WTC11 (cell line): ENCODE data around the gene ERGIC2. TPM values are rescaled to one million over a fixed set of nuclear protein-coding genes. Genes with fewer than 3 reads are reported as not detected.

ENCODE experiments used
- ATAC-seq: fragments of 200-7000 bp; cut with Tn5 transposase; 2 replicates; pipeline ENCODE4 v1.10.0; 2021; ENCODE audit warnings: mild to moderate bottlenecking, moderate library complexity
- CTCF ChIA-PET: fragments of 300-600 bp; sonication (Branson Sonifier 250); formaldehyde crosslinking; loops from one replicate; lab custom pipeline; 2021; ENCODE audit warnings: antibody characterized with exemption; lab: Charles Lee
- POLR2A ChIA-PET: fragments of 350-600 bp; sonication (Branson Sonifier 250); formaldehyde crosslinking; loops from one replicate; lab custom pipeline; 2021; ENCODE audit warnings: antibody characterized with exemption; lab: Charles Lee
- DNase-seq: peaks from one replicate; pipeline ENCODE4 v3.0.0; 2021; ENCODE audit warnings: low spot score
- H3K27ac Mint-ChIP-seq: 2 replicates; pipeline ENCODE4 v1.8.0; 2021; ENCODE audit warnings: mixed read lengths
- H3K27me3 Mint-ChIP-seq: 2 replicates; pipeline ENCODE4 v1.8.0; 2021; ENCODE audit warnings: low read depth, mild to moderate bottlenecking, moderate library complexity, mixed read lengths
- H3K36me3 Mint-ChIP-seq: 2 replicates; pipeline ENCODE4 v1.8.0; 2021; ENCODE audit warnings: mixed read lengths
- H3K4me1 Mint-ChIP-seq: 2 replicates; pipeline ENCODE4 v1.8.0; 2022; ENCODE audit warnings: mixed read lengths
- H3K4me3 Mint-ChIP-seq: 2 replicates; pipeline ENCODE4 v1.8.0; 2021; ENCODE audit warnings: mild to moderate bottlenecking, moderate library complexity, mixed read lengths
- H3K9me3 Mint-ChIP-seq: 2 replicates; pipeline ENCODE4 v1.8.0; 2021; ENCODE audit warnings: mixed read lengths
- AFF4 ChIP-seq: sonication (generic); formaldehyde crosslinking; IDR thresholded peaks from 2 replicates; pipeline ENCODE4 v1.8.1; 2023; ENCODE audit warnings: mild to moderate bottlenecking, missing genetic modification reagents, borderline replicate concordance
- ATF2 ChIP-seq: sonication (generic); formaldehyde crosslinking; IDR thresholded peaks from 2 replicates; pipeline ENCODE4 v1.8.1; 2022; ENCODE audit warnings: low read depth, missing genetic modification reagents, borderline replicate concordance
- CTCF ChIP-seq: fragments of 200-600 bp; IDR thresholded peaks from 2 replicates; pipeline ENCODE4 v1.8.0; 2022; ENCODE audit warnings: antibody characterized with exemption
- ELF4 ChIP-seq: sonication (generic); formaldehyde crosslinking; IDR thresholded peaks from 2 replicates; pipeline ENCODE4 v1.8.1; 2022; ENCODE audit warnings: low read depth, mild to moderate bottlenecking, moderate library complexity, missing genetic modification reagents
- ESRRA ChIP-seq: sonication (generic); formaldehyde crosslinking; IDR thresholded peaks from 2 replicates; pipeline ENCODE4 v1.8.1; 2022; ENCODE audit warnings: mild to moderate bottlenecking, missing genetic modification reagents, borderline replicate concordance
- GABPB1 ChIP-seq: sonication (generic); formaldehyde crosslinking; IDR thresholded peaks from 2 replicates; pipeline ENCODE4 v1.8.1; 2023; ENCODE audit warnings: mild to moderate bottlenecking, missing genetic modification reagents
- GRHL2 ChIP-seq: fragments of 250-450 bp; sonication (Bioruptor Pico); IDR thresholded peaks from 2 replicates; pipeline ENCODE4 v1.8.0; 2022; ENCODE audit warnings: mild to moderate bottlenecking, moderate library complexity; ENCODE audit not compliant: insufficient replicate concordance, severe bottlenecking
- HMGA2 ChIP-seq: fragments of 250-450 bp; sonication (Bioruptor Pico); IDR thresholded peaks from 2 replicates; pipeline ENCODE4 v1.4.0; 2021; ENCODE audit warnings: mild to moderate bottlenecking, moderate library complexity
- IRF1 ChIP-seq: sonication (generic); formaldehyde crosslinking; IDR thresholded peaks from 2 replicates; pipeline ENCODE4 v1.8.0; 2023; ENCODE audit warnings: missing genetic modification reagents
- IRF2 ChIP-seq: sonication (generic); formaldehyde crosslinking; IDR thresholded peaks from 2 replicates; pipeline ENCODE4 v1.8.0; 2022; ENCODE audit warnings: low read depth, missing genetic modification reagents, borderline replicate concordance
- JAZF1 ChIP-seq: fragments of 250-450 bp; sonication (Bioruptor Pico); IDR thresholded peaks from 2 replicates; pipeline ENCODE4 v1.9.0; 2021; ENCODE audit warnings: moderate library complexity, mild to moderate bottlenecking, inconsistent platforms
- MYBL2 ChIP-seq: sonication (generic); formaldehyde crosslinking; IDR thresholded peaks from 2 replicates; pipeline ENCODE4 v1.8.1; 2023; ENCODE audit warnings: mild to moderate bottlenecking, moderate library complexity, missing genetic modification reagents
- NFATC4 ChIP-seq: fragments of 250-450 bp; sonication (Bioruptor Pico); IDR thresholded peaks from 2 replicates; pipeline ENCODE4 v1.9.0; 2021; ENCODE audit warnings: mild to moderate bottlenecking
- RORB ChIP-seq: fragments of 250-450 bp; sonication (Bioruptor Pico); IDR thresholded peaks from 2 replicates; pipeline ENCODE4 v1.9.0; 2021; ENCODE audit warnings: mild to moderate bottlenecking
- SMAD3 ChIP-seq: sonication (generic); formaldehyde crosslinking; IDR thresholded peaks from 2 replicates; pipeline ENCODE4 v1.8.0; 2022; ENCODE audit warnings: missing genetic modification reagents, mild to moderate bottlenecking, borderline replicate concordance
- SMAD4 ChIP-seq: sonication (generic); formaldehyde crosslinking; IDR thresholded peaks from 2 replicates; pipeline ENCODE4 v1.8.0; 2022; ENCODE audit warnings: mild to moderate bottlenecking, missing genetic modification reagents
- SOX15 ChIP-seq: fragments of 250-450 bp; sonication (Bioruptor Pico); IDR thresholded peaks from 2 replicates; pipeline ENCODE4 v1.9.0; 2021; ENCODE audit warnings: mild to moderate bottlenecking
- TCF7 ChIP-seq: sonication (generic); formaldehyde crosslinking; IDR thresholded peaks from 2 replicates; pipeline ENCODE4 v1.8.0; 2022; ENCODE audit warnings: mild to moderate bottlenecking, low read depth, missing genetic modification reagents, moderate library complexity
- ZBTB43 ChIP-seq: sonication (generic); formaldehyde crosslinking; IDR thresholded peaks from 2 replicates; pipeline ENCODE4 v1.8.1; 2023; ENCODE audit warnings: mild to moderate bottlenecking, missing genetic modification reagents
- ZNF263 ChIP-seq: sonication (generic); formaldehyde crosslinking; IDR thresholded peaks from 2 replicates; pipeline ENCODE4 v1.8.1; 2022; ENCODE audit warnings: low read depth, mild to moderate bottlenecking, moderate library complexity, missing genetic modification reagents
- ZNF512 ChIP-seq: sonication (generic); formaldehyde crosslinking; IDR thresholded peaks from 2 replicates; pipeline ENCODE4 v1.8.1; 2022; ENCODE audit warnings: missing genetic modification reagents, borderline replicate concordance
- total RNA-seq: library from RNA; stranded (reverse); gene quantifications from 3 replicates; pipeline ENCODE4 v1.2.3, GENCODE V29; 2021

ERGIC2 gene
- total RNA-seq, 1 experiment from 2014 or later = 51.4 TPM

- ChIA-PET POLR2A (no interaction called here), CTCF (no interaction called here)
- Mint-ChIP-seq H3K4me3 (no peak overlapping the region), H3K36me3 (no peaks in the 10 kb centered on the region), H3K4me1 (no peaks in the 10 kb centered on the region), H3K9me3 (peaks cover 4% of the 10 kb centered on the region; the same call in 1 of the 2 replicates), H3K27me3 (no peaks in the 10 kb centered on the region; the same call in none of the 2 replicates), H3K27ac (no peak overlapping the region)
- no peak for TF ChIP-seq ESRRA (CRISPR knock-in tag)
- TF ChIP-seq ATF2 (CRISPR knock-in tag) = no peak
- TF ChIP-seq ZNF263 = no peak
- TF ChIP-seq GRHL2 = no peak
- TF ChIP-seq SMAD4 (CRISPR knock-in tag) = no peak
- TF ChIP-seq HMGA2 (CRISPR knock-in tag) = no peak
- TF ChIP-seq MYBL2 (CRISPR knock-in tag) = no peak
- no peak for TF ChIP-seq GABPB1
- TF ChIP-seq ZNF512 (CRISPR knock-in tag) = no peak
- no peak for TF ChIP-seq TCF7 (CRISPR knock-in tag)
- no peak for TF ChIP-seq SOX15 (CRISPR knock-in tag)
- TF ChIP-seq ELF4 = no peak
- TF ChIP-seq AFF4 (CRISPR knock-in tag) = no peak
- TF ChIP-seq SMAD3 = no peak
- no peak for DNase-seq
- no peak for ATAC-seq
Measured at GRCh38 chr12:29402437-29402836, 21.5 kb upstream of the ERGIC2 start.

GRCh38 chr12:29398495-29398894, 17.5 kb upstream of the ERGIC2 start:
- no peak overlapping the region for H3K4me3 Mint-ChIP-seq
- no peak for ATAC-seq
- no peaks in the 10 kb centered on the region for H3K36me3 Mint-ChIP-seq
- ChIA-PET POLR2A (no interaction called here), CTCF (no interaction called here)
- H3K4me1 Mint-ChIP-seq = no peaks in the 10 kb centered on the region
- no peaks in the 10 kb centered on the region; the same call in 1 of the 2 replicates for H3K27me3 Mint-ChIP-seq
- DNase-seq = no peak
- no peak overlapping the region for H3K27ac Mint-ChIP-seq
- no peak for TF ChIP-seq IRF2 (CRISPR knock-in tag)
- no peaks in the 10 kb centered on the region for H3K9me3 Mint-ChIP-seq

- H3K36me3 Mint-ChIP-seq = no peaks in the 10 kb centered on the region
- no peaks in the 10 kb centered on the region for H3K9me3 Mint-ChIP-seq
- CTCF ChIA-PET = no interaction called here
- H3K4me3 Mint-ChIP-seq = no peak overlapping the region
- DNase-seq = no peak
- POLR2A ChIA-PET = no interaction called here
- no peak for ATAC-seq
- no peak overlapping the region for H3K27ac Mint-ChIP-seq
- H3K4me1 Mint-ChIP-seq = no peaks in the 10 kb centered on the region
- H3K27me3 Mint-ChIP-seq = no peaks in the 10 kb centered on the region; the same call in 1 of the 2 replicates
- TF ChIP-seq ATF2 (CRISPR knock-in tag) (no peak), NFATC4 (CRISPR knock-in tag) (no peak), SMAD4 (CRISPR knock-in tag) (no peak), JAZF1 (CRISPR knock-in tag) (no peak), IRF1 (no peak), RORB (CRISPR knock-in tag) (no peak), ZBTB43 (CRISPR knock-in tag) (no peak), CTCF (no peak), SOX15 (CRISPR knock-in tag) (no peak), HMGA2 (CRISPR knock-in tag) (no peak)
Measured at GRCh38 chr12:29396774-29397173, 15.8 kb upstream of the ERGIC2 start.
